ENCODE measurements around the gene CLIP4.

- TF ChIP-seq CTCF (conservative IDR thresholded peaks at IDR 0.05; ENCODE audit: low read depth, low read length) (no peak), EZH2 (IDR thresholded peaks at IDR 0.05; ENCODE audit: low read length, unreplicated experiment) (no peak), EZH2phosphoT487 (IDR thresholded peaks at IDR 0.05; ENCODE audit: borderline replicate concordance, low read length) (no peak)
Measured at GRCh38 chr2:29192526-29192925, 77.3 kb downstream of the CLIP4 start.
